Measurements from ENCODE around the gene HIPK1.

DNA sequence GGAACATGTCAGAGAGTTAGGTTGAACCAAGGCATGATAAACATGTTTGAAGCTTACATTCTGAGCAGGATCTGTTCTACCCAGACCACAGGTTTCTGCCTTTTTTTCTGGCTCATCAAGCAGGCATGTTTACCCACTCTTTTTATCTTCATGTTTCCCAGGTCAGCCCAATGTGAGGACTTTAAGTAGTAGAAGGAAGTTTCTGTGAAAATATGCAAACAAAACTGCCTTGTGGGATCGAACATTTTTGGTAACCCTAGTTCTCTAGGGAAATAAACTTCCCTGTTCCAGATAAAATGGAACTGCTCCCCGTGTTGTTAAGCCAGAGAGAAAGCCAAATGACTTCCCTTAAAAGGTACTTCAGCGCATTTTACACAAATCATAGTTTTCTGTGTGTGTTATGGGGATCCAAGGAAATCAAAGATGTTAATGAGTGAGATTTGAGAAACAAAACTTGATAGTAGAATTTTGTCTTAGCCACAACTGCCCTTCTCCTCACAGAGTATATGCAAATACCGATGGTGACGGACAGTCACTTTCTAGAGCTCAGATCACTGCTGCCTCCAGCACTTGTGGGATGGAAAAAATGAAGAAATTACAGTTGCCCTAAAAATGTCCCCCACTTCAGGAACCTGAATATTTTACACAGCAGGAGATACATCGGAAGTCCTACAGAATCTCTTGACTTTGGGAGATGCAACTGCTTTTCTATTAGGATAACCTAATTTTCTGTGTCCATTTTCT, 765 bp upstream of the HIPK1 start:
- TF ChIP-seq, protein P1, sequence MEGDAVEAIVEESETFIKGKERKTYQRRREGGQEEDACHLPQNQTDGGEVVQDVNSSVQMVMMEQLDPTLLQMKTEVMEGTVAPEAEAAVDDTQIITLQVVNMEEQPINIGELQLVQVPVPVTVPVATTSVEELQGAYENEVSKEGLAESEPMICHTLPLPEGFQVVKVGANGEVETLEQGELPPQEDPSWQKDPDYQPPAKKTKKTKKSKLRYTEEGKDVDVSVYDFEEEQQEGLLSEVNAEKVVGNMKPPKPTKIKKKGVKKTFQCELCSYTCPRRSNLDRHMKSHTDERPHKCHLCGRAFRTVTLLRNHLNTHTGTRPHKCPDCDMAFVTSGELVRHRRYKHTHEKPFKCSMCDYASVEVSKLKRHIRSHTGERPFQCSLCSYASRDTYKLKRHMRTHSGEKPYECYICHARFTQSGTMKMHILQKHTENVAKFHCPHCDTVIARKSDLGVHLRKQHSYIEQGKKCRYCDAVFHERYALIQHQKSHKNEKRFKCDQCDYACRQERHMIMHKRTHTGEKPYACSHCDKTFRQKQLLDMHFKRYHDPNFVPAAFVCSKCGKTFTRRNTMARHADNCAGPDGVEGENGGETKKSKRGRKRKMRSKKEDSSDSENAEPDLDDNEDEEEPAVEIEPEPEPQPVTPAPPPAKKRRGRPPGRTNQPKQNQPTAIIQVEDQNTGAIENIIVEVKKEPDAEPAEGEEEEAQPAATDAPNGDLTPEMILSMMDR (IDR thresholded peaks at IDR 0.05), result no peak
- no peak for TF ChIP-seq POLR2AphosphoS5 (IDR thresholded peaks at IDR 0.05)
- TF ChIP-seq POLR2A (IDR thresholded peaks at IDR 0.05), result no peak
- no peak for TF ChIP-seq EP300 (IDR thresholded peaks at IDR 0.05)

Measured in suprapubic skin (tissue), 4 donors.